ENCODE measurements around the gene MORN1.

The MORN1 gene

GRCh38 chr1:2348346-2349325, 42.7 kb downstream of the MORN1 start:
- no peak for DNase-seq

DNA sequence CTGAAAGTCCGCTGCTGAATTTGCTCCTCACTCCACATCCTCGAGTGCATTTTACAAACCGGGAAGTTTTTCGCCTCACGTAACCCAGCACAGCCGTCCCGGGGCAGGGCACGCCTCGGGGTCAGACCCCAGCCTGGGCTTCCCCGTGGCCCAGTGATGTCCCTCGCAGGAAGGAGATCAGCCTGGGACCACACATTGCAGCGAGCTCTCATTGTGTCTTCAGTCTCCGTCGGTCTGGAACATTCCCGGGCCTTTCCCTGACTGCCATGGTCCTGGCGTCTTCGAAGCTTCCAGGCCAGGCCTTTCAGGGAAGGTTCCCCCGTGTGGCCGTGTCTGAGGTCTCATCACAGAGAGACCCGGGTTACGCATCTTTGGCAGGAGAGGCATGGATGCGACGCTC, 43.5 kb downstream of the MORN1 start:
- no peak for DNase-seq

DNA sequence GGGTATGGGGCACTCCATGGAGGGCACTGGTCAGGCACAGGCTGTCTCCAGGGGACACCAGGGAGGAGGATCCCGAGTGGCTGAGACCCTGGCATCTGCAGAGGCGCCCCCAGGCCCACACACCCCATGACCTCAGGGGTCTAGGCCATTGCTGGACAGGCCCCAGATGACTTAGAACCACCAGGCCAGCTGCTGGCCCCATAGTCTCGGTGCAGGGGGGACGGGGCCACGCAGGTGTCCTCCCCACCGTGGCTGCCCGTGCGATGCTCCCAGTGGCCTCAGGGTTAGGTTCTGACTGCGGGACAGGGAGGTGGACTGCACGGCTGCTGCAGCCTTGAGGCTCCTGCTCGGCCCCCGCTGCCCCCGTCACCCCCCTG, 44.0 kb downstream of the MORN1 start:
- no peak for DNase-seq

DNA sequence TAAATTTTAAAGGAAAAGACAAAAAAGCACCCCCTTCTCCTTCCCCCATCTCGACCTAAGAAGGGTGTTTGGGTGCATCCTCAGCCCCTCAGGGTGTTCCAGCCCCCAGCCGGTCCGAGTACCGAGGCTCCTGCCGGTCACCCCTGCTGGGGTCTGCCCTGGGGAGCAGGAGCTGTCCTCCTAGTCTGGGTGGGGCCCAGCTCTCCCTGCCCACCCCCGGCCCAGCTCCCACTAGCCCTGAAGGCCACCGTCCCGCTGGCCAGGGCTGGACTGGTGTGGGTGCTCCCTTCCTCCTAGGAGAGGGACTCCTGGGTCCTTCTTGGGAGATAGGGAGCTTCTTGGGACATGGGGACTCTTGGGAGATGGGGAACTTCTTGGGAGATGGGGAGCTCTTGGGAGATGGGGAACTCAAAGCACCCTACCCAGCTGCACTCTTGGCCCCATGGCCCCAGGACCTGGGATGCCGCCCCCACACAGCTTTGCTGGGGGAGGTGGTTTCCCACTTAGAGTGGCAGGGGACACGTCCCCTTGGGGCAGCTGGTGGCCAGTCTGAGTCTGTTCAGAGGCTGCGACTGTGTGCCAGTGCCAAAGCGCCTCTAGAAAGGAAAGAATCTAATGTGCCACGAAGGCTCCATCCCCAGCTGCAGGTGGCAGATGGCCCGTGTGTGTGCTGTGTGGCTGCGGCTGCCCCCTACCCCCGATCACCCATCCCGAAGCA, 44.5 kb downstream of the MORN1 start:
- no peak for DNase-seq

DNA sequence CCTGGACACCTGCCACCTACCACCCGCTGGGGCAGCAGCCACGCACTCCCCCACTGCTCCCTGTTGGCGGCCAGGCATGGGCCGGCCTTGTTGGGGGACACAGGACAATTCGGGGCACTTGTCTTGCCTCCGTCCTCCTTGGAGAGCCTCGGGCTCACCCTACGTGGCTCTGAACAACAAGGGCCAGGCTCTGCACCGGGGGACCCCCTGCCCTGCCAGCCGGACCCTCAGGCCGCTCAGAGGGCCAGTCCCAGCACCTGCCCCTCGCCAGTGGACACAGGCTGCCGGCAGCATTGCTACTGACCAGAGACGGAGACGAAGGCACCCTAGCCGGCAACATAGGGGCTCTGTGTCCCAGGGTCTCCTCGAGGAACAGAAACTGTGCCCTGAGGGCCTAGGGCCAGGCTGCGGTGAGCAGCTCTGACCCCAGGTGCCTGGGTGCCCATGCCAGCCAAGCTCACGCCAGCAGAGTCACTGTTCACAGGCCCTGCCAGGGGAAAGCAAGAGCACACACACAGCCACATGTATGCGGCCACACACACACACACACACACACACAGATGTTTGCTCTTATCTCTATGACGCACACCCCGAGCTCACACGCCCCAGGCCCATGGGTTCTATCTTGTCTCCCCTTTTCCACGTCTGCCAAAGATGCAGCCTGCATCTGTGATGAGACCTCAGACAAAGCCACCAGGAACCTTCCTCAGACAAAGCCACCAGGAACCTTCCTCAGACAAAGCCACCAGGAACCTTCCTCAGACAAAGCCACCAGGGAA, 45.9 kb downstream of the MORN1 start:
- no peak for DNase-seq

DNA sequence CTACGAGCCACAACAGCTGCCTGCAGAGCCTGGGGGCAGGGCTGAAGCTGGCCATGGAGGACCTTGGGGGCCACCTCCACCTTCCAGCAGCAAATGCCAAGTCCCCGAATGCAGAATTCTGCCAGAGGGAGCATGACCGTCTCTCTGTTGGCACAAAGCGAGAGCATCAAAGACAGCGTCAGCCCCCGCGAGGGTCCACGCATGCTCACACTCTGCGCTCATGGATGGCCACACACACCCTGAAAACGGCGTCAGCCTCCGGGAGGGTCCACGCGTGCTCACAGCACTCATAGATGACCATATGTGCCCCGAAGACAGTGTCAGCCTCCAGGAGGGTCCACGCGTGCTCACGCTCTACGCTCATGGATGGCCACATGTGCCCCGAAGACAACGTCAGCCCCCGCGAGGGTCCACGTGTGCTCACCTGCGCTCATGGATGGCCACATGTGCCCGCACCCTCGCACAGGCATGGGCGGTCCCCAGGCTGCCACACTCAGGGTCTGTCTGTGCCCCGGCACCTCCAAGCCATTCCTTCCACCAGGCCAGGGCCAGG, 46.5 kb downstream of the MORN1 start:
- no peak for DNase-seq

DNA sequence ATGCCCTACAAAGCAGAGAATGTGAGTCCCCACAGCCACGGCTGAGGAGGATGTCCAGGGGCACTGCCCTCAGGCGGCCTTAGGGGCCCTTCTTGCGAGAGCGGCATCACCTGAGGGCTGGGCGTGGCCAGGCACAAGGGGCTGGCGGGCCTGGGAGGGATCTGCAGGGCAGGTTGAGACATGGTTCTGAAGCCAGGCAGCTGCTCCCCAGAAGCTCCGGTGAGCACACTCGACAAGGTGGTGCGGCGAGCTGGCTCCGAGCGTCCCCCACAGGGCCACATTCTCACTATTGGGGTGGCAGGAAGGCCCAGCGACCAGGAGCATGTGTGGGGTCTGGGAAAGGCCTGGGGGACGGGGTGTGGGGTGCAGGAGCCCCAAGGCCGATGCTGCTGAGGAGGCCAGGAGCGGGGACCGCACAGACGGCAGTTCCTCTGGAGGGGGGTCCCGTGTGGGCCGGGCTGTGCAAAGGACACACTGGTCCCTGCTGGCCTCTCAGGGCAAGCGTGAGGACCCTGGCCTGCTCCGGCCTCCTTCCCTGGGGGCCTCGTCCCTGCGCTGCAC, 47.2 kb downstream of the MORN1 start:
- DNase-seq: no peak

DNA sequence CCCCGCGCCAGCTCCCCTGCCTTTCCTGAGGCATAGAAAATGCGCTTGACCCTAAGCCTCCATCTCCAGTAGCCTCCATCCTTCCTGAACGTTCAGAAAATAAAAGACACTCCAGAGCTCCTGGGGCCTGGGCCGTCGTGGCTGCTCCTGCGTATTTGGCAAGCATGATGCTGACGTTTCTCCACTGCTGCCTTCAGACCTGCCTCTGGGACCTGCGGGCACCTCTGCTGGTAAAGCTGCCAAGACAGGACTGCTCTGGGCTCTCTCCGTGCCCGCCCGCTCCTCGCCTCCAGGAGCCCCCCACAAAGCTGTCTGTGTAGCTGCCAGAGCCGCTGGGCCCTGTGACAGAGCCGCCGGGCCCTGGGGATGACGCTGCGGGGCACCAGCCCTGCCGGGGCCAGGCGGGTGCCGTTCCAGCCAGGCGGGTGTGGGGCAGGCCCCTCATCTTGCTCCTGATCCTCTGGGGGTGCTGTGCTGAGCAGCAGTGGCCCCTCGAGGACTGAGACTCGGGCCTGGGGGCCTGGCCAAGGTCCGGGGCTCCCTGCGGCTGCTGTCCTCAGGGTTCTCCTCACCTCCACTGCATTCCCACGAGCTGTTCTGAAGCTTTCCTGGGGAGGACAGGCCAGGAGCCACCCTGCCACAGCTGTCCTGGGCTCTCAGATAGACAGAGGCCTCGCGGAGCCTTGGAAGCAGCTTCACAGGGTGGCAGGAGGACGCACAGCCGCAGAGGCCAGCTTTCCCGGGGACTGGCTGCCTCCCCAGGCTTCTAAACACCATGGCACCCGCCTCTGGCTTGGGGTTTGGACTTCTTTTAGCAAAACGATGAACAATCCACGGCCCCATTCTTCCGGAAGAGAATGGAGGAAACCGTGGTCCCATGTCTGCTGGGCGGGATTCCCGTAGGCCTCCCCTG, 48.1 kb downstream of the MORN1 start:
- DNase-seq: no peak

DNA sequence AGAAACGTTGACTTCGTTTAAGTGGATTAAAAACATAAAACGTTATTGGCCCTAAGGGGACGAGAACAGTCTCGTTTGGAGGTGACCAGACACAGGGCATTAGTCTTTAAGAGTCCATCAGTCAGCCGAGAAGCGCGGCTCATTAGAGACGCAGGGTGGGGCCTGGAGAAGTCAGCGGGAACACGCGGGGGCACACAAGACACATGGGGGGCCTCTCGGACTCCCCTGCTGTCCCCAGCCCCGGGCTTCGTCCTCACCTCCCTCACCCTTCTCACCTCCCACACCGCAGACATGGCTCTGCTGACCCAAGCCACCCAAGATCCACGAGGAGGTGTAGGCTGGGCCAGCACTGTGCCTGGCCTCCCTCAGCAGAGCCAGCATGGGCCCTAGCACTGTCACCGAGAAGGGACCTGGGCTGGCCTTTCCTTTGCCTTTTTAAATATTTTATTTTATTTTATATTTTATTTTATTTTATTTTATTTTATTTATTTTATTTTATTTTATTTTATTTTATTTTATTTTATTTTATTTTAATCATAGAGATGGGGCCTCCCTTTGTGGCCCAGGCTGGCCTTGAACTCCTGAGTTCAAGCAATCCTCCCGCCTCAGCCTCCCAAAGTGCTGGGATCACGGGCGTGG, 48.9 kb downstream of the MORN1 start:
- DNase-seq: no peak

GRCh38 chr1:2341706-2342383, 49.5 kb downstream of the MORN1 start:
- DNase-seq: no peak

DNA sequence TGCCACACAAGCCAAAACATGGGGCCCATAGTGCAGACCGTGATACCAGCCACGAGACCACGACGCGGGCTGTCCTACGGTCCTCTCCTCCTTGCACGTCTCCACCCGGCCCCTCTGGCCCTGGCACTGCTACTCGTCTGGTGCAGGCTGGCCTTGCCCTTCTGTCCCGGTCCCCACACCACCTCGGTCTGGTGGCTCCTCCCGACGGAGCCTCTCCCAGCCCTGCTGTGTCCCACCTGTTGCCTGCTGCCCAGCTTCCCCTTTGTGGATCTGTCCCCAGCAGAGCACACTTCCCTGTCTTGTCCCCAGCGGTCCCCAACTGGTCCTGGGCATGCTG, 50.5 kb downstream of the MORN1 start:
- no peak for DNase-seq

- DNase-seq: no peak
Measured at GRCh38 chr1:2340086-2340917, 51.1 kb downstream of the MORN1 start.

GRCh38 chr1:2339206-2340085, 51.9 kb downstream of the MORN1 start:
- DNase-seq: no peak

DNA sequence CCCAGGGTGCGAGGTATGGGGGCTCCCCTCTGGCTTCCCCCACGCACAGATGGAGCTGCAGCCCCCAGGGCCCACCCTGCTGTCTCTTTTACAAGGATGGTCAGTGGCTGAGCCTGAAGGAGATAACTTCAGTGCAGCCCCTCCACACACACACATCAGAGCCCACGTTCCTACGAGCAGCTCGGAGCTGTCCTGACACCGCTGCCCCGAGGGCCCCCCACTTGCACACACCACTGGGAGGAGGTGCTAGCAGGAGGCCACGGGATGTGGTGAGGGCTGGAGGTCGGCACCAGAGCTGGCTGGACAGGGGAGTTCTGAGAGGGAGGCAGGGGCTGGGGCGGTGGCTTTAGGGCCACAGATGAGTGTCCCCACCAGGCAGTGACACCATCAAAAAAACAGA, 53.9 kb downstream of the MORN1 start:
- DNase-seq: no peak

DNA sequence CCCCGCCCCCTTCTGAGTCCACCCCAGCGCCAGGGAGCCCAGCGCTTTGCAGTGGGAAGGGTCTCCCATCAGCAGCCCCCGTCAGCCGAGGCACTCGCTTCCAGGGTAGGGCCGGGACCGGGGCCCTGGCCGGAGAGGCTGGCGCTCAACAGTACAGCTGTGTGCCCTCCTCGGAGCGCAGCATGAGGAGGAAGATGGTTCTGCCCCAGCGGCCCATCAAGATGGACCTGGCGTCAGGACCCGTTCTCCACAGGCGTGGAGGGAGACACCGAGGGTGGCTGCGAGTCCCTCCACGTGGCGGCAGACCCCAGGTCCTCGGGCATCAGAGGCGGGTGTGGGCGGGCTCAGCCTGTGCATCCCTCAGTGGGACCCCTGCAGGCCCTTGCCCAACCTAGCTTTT, 54.3 kb downstream of the MORN1 start:
- DNase-seq: no peak

- DNase-seq: no peak
Measured at GRCh38 chr1:2336499-2336898, 54.9 kb downstream of the MORN1 start.

DNA sequence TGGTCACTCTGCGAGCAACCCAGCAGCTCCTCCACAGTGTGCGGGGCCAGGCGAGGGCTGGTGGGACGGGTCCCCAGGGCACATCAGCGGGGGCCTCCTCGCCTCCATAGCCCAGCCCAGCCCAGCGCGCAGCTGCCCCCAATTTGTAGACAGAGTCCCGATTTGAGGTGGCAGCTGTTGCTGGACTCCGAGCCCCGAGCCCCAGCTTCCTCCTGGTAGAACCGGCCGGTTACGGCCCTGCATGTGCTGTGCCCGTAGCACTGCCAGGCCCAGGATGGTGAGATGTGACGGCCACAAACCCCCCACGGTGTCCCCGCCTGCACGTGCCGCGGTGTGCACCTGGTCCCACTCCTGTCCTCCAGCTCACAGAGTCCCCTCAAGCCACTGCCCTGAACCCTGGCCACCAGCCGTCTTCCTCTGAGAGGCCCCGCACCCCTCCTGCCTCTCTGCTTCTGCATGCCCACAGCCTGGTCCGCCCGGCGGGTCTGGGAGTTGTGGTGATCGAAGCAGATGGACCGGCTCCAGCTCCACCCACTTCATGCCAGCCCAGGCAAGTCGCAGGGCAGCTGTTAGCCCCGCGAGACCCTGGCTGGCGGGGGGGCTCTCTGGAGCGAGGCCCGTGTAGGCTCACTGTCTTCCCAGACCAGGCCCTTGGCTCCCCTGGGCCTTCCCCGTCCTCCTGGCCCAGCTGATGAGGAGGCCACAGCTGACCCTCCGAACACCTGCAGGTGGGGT, 55.5 kb downstream of the MORN1 start:
- no peak for DNase-seq
